Mammary epithelial cell (primary cell): ENCODE data around the gene EPB41L1.

ENCODE experiments used
- EZH2 ChIP-seq: IDR thresholded peaks from 2 replicates; pipeline ENCODE4 v1.6.1; 2012; ENCODE audit warnings: low read length, inconsistent platforms, borderline replicate concordance
- TF ChIP-seq, protein P1 (sequence below), 2 donors: IDR thresholded peaks in 1 of 2; conservative IDR thresholded peaks in 1 of 2; 2 replicates each; pipeline ENCODE4 v1.5.1; 2011 to 2012; ENCODE audit warnings: inconsistent platforms in 2 of 2, low read length in 2 of 2, mild to moderate bottlenecking in 2 of 2, control low read depth in 1 of 2, low read depth in 1 of 2; ENCODE audit not compliant: insufficient read depth in 1 of 2; ENCODE audit errors: extremely low read depth in 1 of 2

DNA sequence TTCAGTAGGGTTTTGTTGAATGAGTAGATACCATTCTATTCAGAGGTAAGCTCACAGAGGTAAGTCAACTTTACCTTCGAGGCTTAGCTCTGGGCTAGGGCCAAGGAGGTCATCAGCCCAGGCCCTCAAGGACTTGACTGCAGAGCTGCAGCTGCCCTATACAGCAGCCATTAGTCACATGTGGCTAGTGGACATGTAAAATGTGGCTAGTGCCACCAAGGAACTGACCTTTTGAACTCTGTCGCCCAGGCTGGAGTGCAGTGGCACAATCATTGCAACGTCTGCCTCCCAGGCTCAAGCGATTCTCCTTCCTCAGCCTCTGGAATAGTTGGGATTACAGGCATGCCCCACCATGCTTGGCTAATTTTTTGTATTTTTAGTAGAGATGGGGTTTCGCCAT, 47.9 kb upstream of the EPB41L1 start:
- TF ChIP-seq, protein P1, sequence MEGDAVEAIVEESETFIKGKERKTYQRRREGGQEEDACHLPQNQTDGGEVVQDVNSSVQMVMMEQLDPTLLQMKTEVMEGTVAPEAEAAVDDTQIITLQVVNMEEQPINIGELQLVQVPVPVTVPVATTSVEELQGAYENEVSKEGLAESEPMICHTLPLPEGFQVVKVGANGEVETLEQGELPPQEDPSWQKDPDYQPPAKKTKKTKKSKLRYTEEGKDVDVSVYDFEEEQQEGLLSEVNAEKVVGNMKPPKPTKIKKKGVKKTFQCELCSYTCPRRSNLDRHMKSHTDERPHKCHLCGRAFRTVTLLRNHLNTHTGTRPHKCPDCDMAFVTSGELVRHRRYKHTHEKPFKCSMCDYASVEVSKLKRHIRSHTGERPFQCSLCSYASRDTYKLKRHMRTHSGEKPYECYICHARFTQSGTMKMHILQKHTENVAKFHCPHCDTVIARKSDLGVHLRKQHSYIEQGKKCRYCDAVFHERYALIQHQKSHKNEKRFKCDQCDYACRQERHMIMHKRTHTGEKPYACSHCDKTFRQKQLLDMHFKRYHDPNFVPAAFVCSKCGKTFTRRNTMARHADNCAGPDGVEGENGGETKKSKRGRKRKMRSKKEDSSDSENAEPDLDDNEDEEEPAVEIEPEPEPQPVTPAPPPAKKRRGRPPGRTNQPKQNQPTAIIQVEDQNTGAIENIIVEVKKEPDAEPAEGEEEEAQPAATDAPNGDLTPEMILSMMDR (conservative IDR thresholded peaks at IDR 0.05 in 1 of 2, IDR thresholded peaks at IDR 0.05 in 1 of 2; ENCODE audit: extremely low read depth in 1 of 2, insufficient read depth in 1 of 2, low read depth in 1 of 2, low read length in 2 of 2) = no peak
- no peak for TF ChIP-seq EZH2
